Keratinocyte (primary cell): Measurements from ENCODE around the gene TATDN2. TPM values are rescaled to one million over a fixed set of nuclear protein-coding genes. Genes with fewer than 3 reads are reported as not detected.

ENCODE experiments used
- DNase-seq: peaks from one replicate; pipeline ENCODE4 v3.0.0-alpha.2; 2011; ENCODE audit warnings: low read depth, missing footprints, low spot score
- FAIRE-seq: peaks from 2 replicates; lab custom pipeline; 2011; peaks lifted over from hg19 to GRCh38; lab: Jason Lieb, UNC
- H2AFZ ChIP-seq: 2 replicates; pipeline ENCODE4 v1.6.0; 2012; ENCODE audit warnings: low read length, control low read depth, inconsistent platforms; ENCODE audit not compliant: control insufficient read depth
- H3K27ac ChIP-seq: 2 replicates; pipeline ENCODE4 v1.5.1; 2011; ENCODE audit warnings: low read length; ENCODE audit not compliant: control insufficient read depth, insufficient read depth
- H3K27me3 ChIP-seq: 3 replicates; pipeline ENCODE4 v1.6.0; 2011; ENCODE audit warnings: low read length; ENCODE audit not compliant: control insufficient read depth, insufficient read depth; ENCODE audit errors: extremely low read depth
- H3K36me3 ChIP-seq, 2 experiments: 2 replicates in 1 of 2; 3 replicates in 1 of 2; pipeline ENCODE4 v1.5.1; 2011; ENCODE audit warnings: low read length in 2 of 2, mild to moderate bottlenecking in 1 of 2; ENCODE audit not compliant: control insufficient read depth in 2 of 2, insufficient read depth in 2 of 2; ENCODE audit errors: extremely low read depth in 1 of 2
- H3K4me1 ChIP-seq: 3 replicates; pipeline ENCODE4 v1.5.1; 2011; ENCODE audit warnings: low read length; ENCODE audit not compliant: control insufficient read depth, insufficient read depth; ENCODE audit errors: extremely low read depth
- H3K4me2 ChIP-seq: 3 replicates; pipeline ENCODE4 v1.6.0; 2011; ENCODE audit warnings: low read depth, low read length; ENCODE audit not compliant: control insufficient read depth, insufficient read depth; ENCODE audit errors: extremely low read depth
- H3K4me3 ChIP-seq, 3 experiments: fragments of 200-600 bp in 1 of 3; sonication (generic) in 1 of 3; 2 replicates in 2 of 3; 3 replicates in 1 of 3; pipeline ENCODE4 v1.5.1; 2011 to 2016; ENCODE audit warnings: low read length in 3 of 3, mild to moderate bottlenecking in 3 of 3, control low read depth in 2 of 3, inconsistent platforms in 1 of 3, low read depth in 1 of 3, mixed read lengths in 1 of 3, mixed run types in 1 of 3, moderate library complexity in 1 of 3; ENCODE audit not compliant: control insufficient read depth in 2 of 3, insufficient read depth in 2 of 3; ENCODE audit errors: extremely low read depth in 1 of 3
- H3K79me2 ChIP-seq: 2 replicates; pipeline ENCODE4 v1.6.0; 2012; ENCODE audit warnings: low read length; ENCODE audit not compliant: control insufficient read depth, insufficient read depth
- H3K9ac ChIP-seq: 3 replicates; pipeline ENCODE4 v1.6.0; 2011; ENCODE audit warnings: low read length; ENCODE audit not compliant: control insufficient read depth, insufficient read depth; ENCODE audit errors: extremely low read depth
- H3K9me1 ChIP-seq: 3 replicates; pipeline ENCODE4 v1.6.0; 2011; ENCODE audit warnings: low read length; ENCODE audit not compliant: control insufficient read depth, insufficient read depth; ENCODE audit errors: extremely low read depth
- H3K9me3 ChIP-seq: 2 replicates; pipeline ENCODE4 v1.5.1; 2012; ENCODE audit warnings: low read depth, low read length; ENCODE audit not compliant: control insufficient read depth
- H4K20me1 ChIP-seq: 3 replicates; pipeline ENCODE4 v1.6.0; 2011; ENCODE audit warnings: low read length; ENCODE audit not compliant: control insufficient read depth, insufficient read depth; ENCODE audit errors: extremely low read depth
- CTCF ChIP-seq, 3 experiments: IDR thresholded peaks in 1 of 3; conservative IDR thresholded peaks in 1 of 3; optimal IDR thresholded peaks in 1 of 3; 2 replicates in 2 of 3; 3 replicates in 1 of 3; pipeline versions ENCODE3 to v1.5.1; 2011; ENCODE audit warnings: low read length in 3 of 3, mild to moderate bottlenecking in 3 of 3, moderate library complexity in 2 of 3, control low read depth in 1 of 3, inconsistent platforms in 1 of 3; ENCODE audit not compliant: insufficient read depth in 2 of 3; ENCODE audit errors: extremely low read depth in 1 of 3
- EZH2 ChIP-seq: IDR thresholded peaks from one replicate; pipeline ENCODE4 v1.6.1; 2012; ENCODE audit warnings: inconsistent platforms, mild to moderate bottlenecking, low read length, moderate library complexity
- dilution Hi-C: fragments of 300-500 bp; cut with MboI; formaldehyde crosslinking; loops from one replicate; pipeline ENCODE4 v1.7.0; 2020; ENCODE audit warnings: low sequenced_read_pairs; ENCODE audit not compliant: extremely low pct_ligation_motif_present
- polyA plus RNA-seq, 5 experiments: library from polyadenylated mRNA; depleted of rRNA in 3 of 5; stranded (reverse) in 3 of 5; stranded (forward) in 1 of 5; unstranded in 1 of 5; fragments of >200 nt; gene quantifications; 1 replicate in 1 of 5; 2 replicates in 3 of 5; 3 replicates in 1 of 5; pipeline versions ENCODE4 v1.2.1 to v1.2.3, GENCODE V29; 2011 to 2012; ENCODE audit warnings: missing spikeins in 2 of 5, low read depth in 1 of 5, low replicate concordance in 1 of 5
- small RNA-seq, 3 experiments: library from RNA; depleted of rRNA; stranded (forward); fragments of <200 nt; gene quantifications; one replicate each; pipeline ENCODE3, GENCODE V24; 2012; ENCODE audit warnings: low read depth in 3 of 3, low replicate concordance in 1 of 3; ENCODE audit not compliant: insufficient read length in 3 of 3

The TATDN2 gene
- polyA plus RNA-seq, 1 donor (not counting 4 experiments of a cell fraction or from before 2014, with no cell fraction given), result 13.8 TPM

GRCh38 chr3:10329495-10330015, 81.3 kb downstream of the TATDN2 start:
- TF ChIP-seq EZH2 (no peak), CTCF (optimal IDR thresholded peaks at IDR 0.05 in 1 of 3, IDR thresholded peaks at IDR 0.05 in 1 of 3, conservative IDR thresholded peaks at IDR 0.05 in 1 of 3; ENCODE audit: extremely low read depth in 1 of 3, insufficient read depth in 2 of 3, low read length in 3 of 3) (no peak)
- Histone ChIP-seq H3K9ac (no peak overlapping the region), H2AFZ (no peak overlapping the region), H3K4me3 (no peak overlapping the region), H3K27ac (no peak overlapping the region), H3K36me3 (no peaks in the 10 kb centered on the region), H4K20me1 (peaks cover 2% of the 10 kb centered on the region), H3K79me2 (no peaks in the 10 kb centered on the region), H3K9me3 (no peaks in the 10 kb centered on the region), H3K4me2 (no peak overlapping the region), H3K9me1 (no peaks in the 10 kb centered on the region), H3K27me3 (peaks cover 45% of the 10 kb centered on the region), H3K4me1 (no peaks in the 10 kb centered on the region)
- DNase-seq, result no peak
- no peak for FAIRE-seq
- dilution Hi-C loops, result no loop called here

- Histone ChIP-seq H3K36me3 (no peaks in the 10 kb centered on the region), H3K4me1 (no peaks in the 10 kb centered on the region), H3K9ac (no peak overlapping the region), H3K9me1 (no peaks in the 10 kb centered on the region), H3K4me2 (no peak overlapping the region), H3K79me2 (no peaks in the 10 kb centered on the region), H3K27ac (no peak overlapping the region), H2AFZ (no peak overlapping the region), H3K27me3 (peaks cover 47% of the 10 kb centered on the region), H3K9me3 (no peaks in the 10 kb centered on the region), H4K20me1 (peaks cover 2% of the 10 kb centered on the region), H3K4me3 (no peak overlapping the region)
- FAIRE-seq (no peak), DNase-seq (no peak)
- no peak for TF ChIP-seq CTCF (optimal IDR thresholded peaks at IDR 0.05 in 1 of 3, IDR thresholded peaks at IDR 0.05 in 1 of 3, conservative IDR thresholded peaks at IDR 0.05 in 1 of 3; ENCODE audit: extremely low read depth in 1 of 3, insufficient read depth in 2 of 3, low read length in 3 of 3)
- no peak for TF ChIP-seq EZH2
- dilution Hi-C loops, result no loop called here
Observed at GRCh38 chr3:10330319-10330718, 82.1 kb downstream of the TATDN2 start.

Small RNA genes within 50 kb of the gene (small RNA-seq; reads per million reads assigned to genes)
- gene MIR378B (0.27 to 18.6 (median 8.7) reads per million in 3 experiments), gene RF02126 (0 reads per million in 3 experiments)

Other genes starting within 250 kb of the TATDN2 start
- gene FANCD2, start 222.0 kb upstream of the TATDN2 start, polyA plus RNA-seq, result 3.4 to 20.8 TPM (median 12.5 TPM) in 3 replicates
- gene FANCD2OS, start 140.2 kb upstream of the TATDN2 start, polyA plus RNA-seq, result not detected in 3 replicates
- 279 to 295 TPM (median 280 TPM) in 3 replicates for gene BRK1, start 132.8 kb upstream of the TATDN2 start, polyA plus RNA-seq
- gene VHL, start 106.7 kb upstream of the TATDN2 start, polyA plus RNA-seq, result 13.5 to 18.3 TPM (median 13.5 TPM) in 3 replicates
- gene IRAK2, start 83.5 kb upstream of the TATDN2 start, polyA plus RNA-seq, result 3.5 to 6.2 TPM (median 5.3 TPM) in 3 replicates
- gene GHRL, start 44.5 kb downstream of the TATDN2 start, polyA plus RNA-seq, result not detected in 3 replicates
- gene SEC13, start 72.7 kb downstream of the TATDN2 start, polyA plus RNA-seq, result 120 to 165 TPM (median 124 TPM) in 3 replicates